Measurements from ENCODE around the gene SUN3. TPM values are rescaled to one million over a fixed set of nuclear protein-coding genes. Genes with fewer than 3 reads are reported as not detected.
"Not testable (repeated sequence)": the region's sequence is repeated elsewhere in the genome, so short reads cannot be mapped to it uniquely, and the experiment has no call there.

SUN3 gene
- total and polyA plus RNA-seq, 2 experiments from 2014 or later = 0.43 TPM; not detected in 1

DNA sequence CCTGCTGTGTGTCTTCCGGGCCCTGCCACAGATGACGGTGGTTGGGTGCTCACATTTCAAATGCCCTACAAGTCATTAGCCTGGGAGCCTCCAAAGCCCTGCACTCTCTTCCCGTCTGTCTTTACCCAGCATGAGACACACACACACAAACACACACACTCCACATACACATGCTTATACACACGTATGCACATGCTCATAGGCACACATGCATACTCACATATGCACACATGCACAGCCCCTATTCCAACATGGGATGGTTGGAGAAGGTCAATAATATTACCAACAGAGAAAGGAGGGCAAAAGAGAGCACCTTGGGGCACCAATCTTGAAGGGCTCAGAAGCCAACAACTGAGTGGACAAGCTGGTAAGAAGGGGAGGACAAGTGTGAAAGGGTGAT lies 19.0 kb downstream of the SUN3 start:
- no peaks in the 10 kb centered on the region for H3K36me3 ChIP-seq

DNA sequence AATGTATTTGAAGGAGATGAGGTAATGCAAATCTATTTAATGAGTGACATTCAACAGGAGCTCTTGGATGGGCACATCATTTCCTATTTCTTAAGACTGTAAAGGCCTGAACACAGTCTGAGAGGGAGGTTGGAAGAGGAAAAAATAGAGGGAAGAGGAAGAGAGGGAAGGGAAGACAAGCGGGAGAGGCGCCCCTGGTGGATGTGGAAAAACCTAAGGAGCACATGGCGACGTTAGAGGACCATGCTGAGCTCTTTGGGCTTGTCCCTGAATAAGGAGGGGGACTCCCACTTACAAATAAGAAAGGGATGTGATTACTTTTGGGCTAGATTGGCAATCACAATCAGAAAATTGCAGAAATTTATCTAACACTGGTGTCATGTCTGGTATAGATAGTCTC lies 19.6 kb downstream of the SUN3 start:
- Histone ChIP-seq H3K9me3 (ENCODE audit: low read depth) (no peaks in the 10 kb centered on the region), H3K4me1 (ENCODE audit: low read depth) (no peaks in the 10 kb centered on the region), H3K27me3 (no peaks in the 10 kb centered on the region), H3K27ac (no peak overlapping the region), H3K4me3 (no peak overlapping the region), H3K36me3 (no peaks in the 10 kb centered on the region)
- DNase-seq (ENCODE audit: low read depth in 1 of 2, low spot score in 1 of 2) = no peak
- TF ChIP-seq, protein P1, sequence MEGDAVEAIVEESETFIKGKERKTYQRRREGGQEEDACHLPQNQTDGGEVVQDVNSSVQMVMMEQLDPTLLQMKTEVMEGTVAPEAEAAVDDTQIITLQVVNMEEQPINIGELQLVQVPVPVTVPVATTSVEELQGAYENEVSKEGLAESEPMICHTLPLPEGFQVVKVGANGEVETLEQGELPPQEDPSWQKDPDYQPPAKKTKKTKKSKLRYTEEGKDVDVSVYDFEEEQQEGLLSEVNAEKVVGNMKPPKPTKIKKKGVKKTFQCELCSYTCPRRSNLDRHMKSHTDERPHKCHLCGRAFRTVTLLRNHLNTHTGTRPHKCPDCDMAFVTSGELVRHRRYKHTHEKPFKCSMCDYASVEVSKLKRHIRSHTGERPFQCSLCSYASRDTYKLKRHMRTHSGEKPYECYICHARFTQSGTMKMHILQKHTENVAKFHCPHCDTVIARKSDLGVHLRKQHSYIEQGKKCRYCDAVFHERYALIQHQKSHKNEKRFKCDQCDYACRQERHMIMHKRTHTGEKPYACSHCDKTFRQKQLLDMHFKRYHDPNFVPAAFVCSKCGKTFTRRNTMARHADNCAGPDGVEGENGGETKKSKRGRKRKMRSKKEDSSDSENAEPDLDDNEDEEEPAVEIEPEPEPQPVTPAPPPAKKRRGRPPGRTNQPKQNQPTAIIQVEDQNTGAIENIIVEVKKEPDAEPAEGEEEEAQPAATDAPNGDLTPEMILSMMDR (IDR thresholded peaks at IDR 0.05; ENCODE audit: low read depth, low read length) = no peak

More for the DNA sequence above, 19.0 kb downstream of the SUN3 start:
- H3K9me3 ChIP-seq (ENCODE audit: low read depth) = no peaks in the 10 kb centered on the region
- H3K4me1 ChIP-seq (ENCODE audit: low read depth) = no peaks in the 10 kb centered on the region
- H3K4me3 ChIP-seq = no peak overlapping the region
- H3K27me3 ChIP-seq = no peaks in the 10 kb centered on the region
- H3K27ac ChIP-seq = no peak overlapping the region
- no peak for DNase-seq (ENCODE audit: low read depth in 1 of 2, low spot score in 1 of 2)
- TF ChIP-seq, protein P1 (IDR thresholded peaks at IDR 0.05; ENCODE audit: low read depth, low read length) = no peak

DNA sequence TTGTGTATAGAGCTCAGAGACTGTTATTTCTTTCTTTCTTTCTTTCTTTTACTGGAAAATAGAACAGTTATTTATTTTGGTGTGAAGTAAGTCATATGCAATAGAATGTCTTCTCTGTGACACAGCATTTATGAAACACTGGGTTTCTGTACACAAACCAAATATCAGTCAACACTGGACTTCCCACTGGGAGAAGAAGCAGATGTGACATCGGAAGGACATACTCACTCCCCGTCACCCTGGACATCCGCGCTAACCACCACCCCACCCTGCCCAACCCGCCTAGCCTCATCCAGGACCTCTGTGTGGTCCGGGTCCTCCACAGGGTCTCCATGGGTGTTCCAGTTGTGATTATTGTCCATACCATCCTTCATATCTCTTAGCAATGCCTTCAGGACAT lies 22.0 kb downstream of the SUN3 start:
- Histone ChIP-seq H3K27me3 (no peaks in the 10 kb centered on the region), H3K36me3 (no peaks in the 10 kb centered on the region), H3K27ac (no peak overlapping the region), H3K4me1 (ENCODE audit: low read depth) (no peaks in the 10 kb centered on the region), H3K9me3 (ENCODE audit: low read depth) (no peaks in the 10 kb centered on the region), H3K4me3 (no peak overlapping the region)
- TF ChIP-seq, protein P1 (IDR thresholded peaks at IDR 0.05; ENCODE audit: low read depth, low read length) = no peak
- no peak for DNase-seq (ENCODE audit: low read depth in 1 of 2, low spot score in 1 of 2)

DNA sequence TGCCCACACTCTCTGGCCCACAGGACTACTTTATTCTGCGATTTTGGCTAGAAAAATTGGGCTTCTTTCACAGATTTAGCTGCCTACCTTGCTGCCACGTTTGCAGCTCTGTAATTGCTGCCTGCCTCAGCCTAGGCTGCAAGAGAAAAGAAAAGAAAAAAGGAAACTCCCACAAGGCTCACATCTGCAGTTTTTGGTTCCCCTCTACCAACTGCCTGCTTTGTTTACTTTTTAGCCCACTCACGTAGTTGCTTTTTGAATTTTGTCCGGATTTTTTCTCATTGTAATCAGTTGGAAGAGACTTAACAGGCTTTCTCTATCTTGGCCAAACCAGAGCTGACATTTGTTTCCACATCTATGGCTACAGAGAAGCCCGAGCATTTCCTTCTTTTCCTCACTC lies 24.3 kb downstream of the SUN3 start:
- Histone ChIP-seq H3K36me3 (no peaks in the 10 kb centered on the region), H3K27ac (no peak overlapping the region), H3K4me3 (no peak overlapping the region), H3K27me3 (no peaks in the 10 kb centered on the region), H3K4me1 (ENCODE audit: low read depth) (no peaks in the 10 kb centered on the region), H3K9me3 (ENCODE audit: low read depth) (no peaks in the 10 kb centered on the region)
- no peak for DNase-seq (ENCODE audit: low read depth in 1 of 2, low spot score in 1 of 2)
- TF ChIP-seq, protein P1 (IDR thresholded peaks at IDR 0.05; ENCODE audit: low read depth, low read length) = no peak

DNA sequence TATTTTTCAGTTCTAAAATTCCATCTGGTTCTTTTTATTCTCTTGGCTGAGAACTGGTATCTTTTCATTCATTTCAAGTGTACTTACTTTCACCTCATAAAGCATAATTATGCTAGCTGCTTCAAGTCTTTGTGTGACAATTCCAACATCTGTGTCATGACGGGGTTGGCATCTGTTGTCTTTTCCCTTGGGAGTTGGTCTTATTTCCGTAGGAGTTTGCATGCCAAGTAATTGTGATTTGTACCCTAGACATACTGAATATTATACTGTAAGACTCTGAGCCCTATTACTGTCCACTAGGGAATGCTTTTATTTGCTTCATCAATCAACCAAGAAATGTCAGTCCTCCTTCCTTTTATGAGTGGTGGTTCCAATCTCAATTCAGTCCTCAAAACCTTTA lies 24.9 kb downstream of the SUN3 start:
- Histone ChIP-seq H3K27me3 (no peaks in the 10 kb centered on the region), H3K4me1 (ENCODE audit: low read depth) (no peaks in the 10 kb centered on the region), H3K27ac (no peak overlapping the region), H3K9me3 (ENCODE audit: low read depth) (no peaks in the 10 kb centered on the region), H3K36me3 (no peaks in the 10 kb centered on the region), H3K4me3 (no peak overlapping the region)
- no peak for DNase-seq (ENCODE audit: low read depth in 1 of 2, low spot score in 1 of 2)
- TF ChIP-seq, protein P1 (IDR thresholded peaks at IDR 0.05; ENCODE audit: low read depth, low read length) = no peak

DNA sequence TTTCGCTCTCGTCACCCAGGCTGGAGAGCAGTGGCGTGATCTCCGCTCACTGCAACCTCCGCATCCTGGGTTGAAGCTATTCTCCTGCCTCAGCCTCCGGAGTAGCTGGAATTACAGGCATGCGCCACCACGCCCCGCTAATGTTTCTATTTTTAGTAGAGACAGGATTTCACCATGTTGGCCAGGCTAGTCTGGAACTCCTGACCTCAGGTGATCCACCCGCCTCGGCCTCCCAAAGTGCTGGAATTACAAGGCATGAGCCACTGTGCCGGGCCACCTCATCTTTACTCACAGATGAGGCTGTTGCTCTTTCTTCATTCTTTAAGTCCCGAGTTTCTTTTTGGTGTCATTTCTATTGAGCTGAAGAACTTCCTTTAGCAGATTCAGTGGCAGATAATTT lies 28.7 kb downstream of the SUN3 start:
- not testable (repeated sequence) for H3K27ac ChIP-seq; H3K36me3 ChIP-seq; H3K4me3 ChIP-seq; H3K4me1 ChIP-seq (ENCODE audit: low read depth); H3K27me3 ChIP-seq; H3K9me3 ChIP-seq (ENCODE audit: low read depth)
- peak in 1 of 2 donors; percentile 24 for DNase-seq (ENCODE audit: low read depth in 1 of 2, low spot score in 1 of 2)
